ENCODE measurements around the gene DAPL1.

The DAPL1 gene, protein sequence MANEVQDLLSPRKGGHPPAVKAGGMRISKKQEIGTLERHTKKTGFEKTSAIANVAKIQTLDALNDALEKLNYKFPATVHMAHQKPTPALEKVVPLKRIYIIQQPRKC

DNA sequence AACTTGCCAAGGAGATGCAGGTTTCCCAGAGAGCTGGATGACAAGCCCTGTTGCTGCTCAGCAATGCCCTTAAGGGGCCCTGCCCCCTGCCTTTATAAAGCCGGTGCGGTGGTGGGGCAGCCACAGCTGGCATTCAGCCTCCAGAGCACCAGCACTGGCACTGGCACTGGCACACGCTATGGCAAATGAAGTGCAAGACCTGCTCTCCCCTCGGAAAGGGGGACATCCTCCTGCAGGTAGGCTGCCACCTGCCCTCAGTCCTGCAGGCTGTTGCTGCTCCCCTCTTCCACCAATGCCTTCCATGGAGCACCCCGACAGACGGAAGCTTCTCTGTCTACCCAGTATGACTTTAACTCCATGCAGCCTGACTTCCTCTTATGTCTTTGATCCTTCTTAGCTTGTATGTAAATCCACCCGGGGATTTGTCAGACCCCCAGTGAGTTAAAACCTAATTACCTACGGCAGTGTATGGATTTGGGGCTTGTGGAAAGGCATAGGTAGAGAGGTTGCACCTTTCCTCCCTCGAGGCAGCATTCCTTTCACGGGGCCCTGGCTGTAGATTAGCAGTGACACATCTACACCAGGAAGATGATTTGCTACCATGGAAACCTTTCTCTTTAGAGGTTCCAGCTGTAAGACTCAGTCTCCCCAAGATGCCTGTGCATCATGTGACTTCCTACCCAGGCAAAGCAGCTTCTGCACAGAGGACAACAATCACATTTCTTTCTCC, at the start of gene DAPL1:
TSS of gene DAPL1 (plus strand) at position 123 of the 730 bp plus-strand sequence. CDS start at position 179, 56 bp downstream.
- TF ChIP-seq, protein P1, sequence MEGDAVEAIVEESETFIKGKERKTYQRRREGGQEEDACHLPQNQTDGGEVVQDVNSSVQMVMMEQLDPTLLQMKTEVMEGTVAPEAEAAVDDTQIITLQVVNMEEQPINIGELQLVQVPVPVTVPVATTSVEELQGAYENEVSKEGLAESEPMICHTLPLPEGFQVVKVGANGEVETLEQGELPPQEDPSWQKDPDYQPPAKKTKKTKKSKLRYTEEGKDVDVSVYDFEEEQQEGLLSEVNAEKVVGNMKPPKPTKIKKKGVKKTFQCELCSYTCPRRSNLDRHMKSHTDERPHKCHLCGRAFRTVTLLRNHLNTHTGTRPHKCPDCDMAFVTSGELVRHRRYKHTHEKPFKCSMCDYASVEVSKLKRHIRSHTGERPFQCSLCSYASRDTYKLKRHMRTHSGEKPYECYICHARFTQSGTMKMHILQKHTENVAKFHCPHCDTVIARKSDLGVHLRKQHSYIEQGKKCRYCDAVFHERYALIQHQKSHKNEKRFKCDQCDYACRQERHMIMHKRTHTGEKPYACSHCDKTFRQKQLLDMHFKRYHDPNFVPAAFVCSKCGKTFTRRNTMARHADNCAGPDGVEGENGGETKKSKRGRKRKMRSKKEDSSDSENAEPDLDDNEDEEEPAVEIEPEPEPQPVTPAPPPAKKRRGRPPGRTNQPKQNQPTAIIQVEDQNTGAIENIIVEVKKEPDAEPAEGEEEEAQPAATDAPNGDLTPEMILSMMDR (IDR thresholded peaks at IDR 0.05; ENCODE audit: control insufficient read depth, extremely low read depth, insufficient read depth) = no peak
- H3K4me3 ChIP-seq (ENCODE audit: low read depth, low read length) = no peak within 1 kb of the TSS
- DNase-seq (ENCODE audit: low read depth) = no peak

DNA sequence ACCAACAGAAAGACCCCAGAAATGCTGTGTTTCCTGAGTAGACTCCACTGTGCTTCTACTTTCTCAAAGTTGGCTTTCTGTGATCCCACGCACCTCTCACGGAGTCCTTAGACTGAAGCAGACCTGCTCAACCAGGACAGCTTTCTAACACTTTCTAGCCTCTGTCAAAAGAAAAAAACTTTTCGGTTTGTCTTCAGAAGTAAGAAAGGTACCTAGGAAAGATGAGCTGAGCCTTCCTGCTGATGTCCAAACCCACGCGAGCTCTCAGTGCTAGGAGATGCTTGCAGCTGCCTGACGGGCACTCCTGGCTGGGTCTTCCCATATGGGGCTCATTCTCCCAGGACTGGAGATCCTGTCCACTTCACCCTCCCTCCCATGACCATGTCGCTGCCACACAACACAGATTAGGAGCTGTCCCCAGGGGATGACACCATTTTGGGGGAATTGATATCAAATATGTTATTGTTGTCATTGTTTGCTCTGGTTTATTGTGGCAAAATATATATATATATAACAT, 49.2 kb upstream of the DAPL1 start:
- no peak for DNase-seq (ENCODE audit: low read depth)
- H3K4me3 ChIP-seq (ENCODE audit: low read depth, low read length) = no peak overlapping the region
- TF ChIP-seq, protein P1 (IDR thresholded peaks at IDR 0.05; ENCODE audit: control insufficient read depth, extremely low read depth, insufficient read depth) = no peak

DNA sequence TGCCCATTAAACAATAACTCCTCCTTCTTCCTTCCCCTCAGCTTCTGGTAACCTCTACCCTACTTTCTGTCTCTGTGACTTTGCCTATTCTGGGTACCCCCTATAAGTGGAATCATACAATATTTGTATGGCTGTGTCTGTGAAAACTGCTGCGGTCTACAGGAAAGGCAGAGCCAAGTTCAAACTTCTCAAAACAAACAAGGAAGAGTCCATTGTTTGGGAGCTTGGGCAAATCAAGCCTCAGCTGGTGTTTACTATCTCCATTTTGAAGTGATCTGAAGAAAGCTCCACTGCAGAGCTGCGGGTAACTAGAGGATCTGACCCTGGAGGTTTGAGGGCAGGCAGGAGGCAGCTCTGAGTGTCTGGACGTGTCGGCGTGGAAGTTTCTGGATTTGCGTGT, 48.6 kb upstream of the DAPL1 start:
- TF ChIP-seq, protein P1 (IDR thresholded peaks at IDR 0.05; ENCODE audit: control insufficient read depth, extremely low read depth, insufficient read depth) = no peak
- DNase-seq (ENCODE audit: low read depth) = no peak
- H3K4me3 ChIP-seq (ENCODE audit: low read depth, low read length) = no peak overlapping the region

DNA sequence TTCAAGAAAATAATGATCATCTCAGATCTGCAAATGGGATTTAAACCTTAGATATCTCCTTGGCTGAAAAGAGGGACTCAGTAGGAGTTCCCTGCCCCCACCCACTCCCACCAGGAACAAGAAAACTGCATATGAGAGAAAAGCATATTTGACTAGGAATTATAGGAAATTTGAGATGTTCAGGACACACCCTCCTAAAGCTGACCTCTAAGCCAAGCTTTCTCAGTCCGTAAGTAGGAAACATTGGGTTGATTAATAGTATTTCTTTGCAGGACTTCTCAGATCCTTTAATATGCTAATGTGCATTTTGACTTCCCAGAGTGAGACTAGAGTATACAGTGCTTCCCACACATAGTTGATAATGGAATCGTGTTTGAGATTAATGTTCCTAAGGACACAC, 47.8 kb upstream of the DAPL1 start:
- TF ChIP-seq, protein P1 (IDR thresholded peaks at IDR 0.05; ENCODE audit: control insufficient read depth, extremely low read depth, insufficient read depth) = no peak
- no peak for DNase-seq (ENCODE audit: low read depth)
- no peak overlapping the region for H3K4me3 ChIP-seq (ENCODE audit: low read depth, low read length)

DNA sequence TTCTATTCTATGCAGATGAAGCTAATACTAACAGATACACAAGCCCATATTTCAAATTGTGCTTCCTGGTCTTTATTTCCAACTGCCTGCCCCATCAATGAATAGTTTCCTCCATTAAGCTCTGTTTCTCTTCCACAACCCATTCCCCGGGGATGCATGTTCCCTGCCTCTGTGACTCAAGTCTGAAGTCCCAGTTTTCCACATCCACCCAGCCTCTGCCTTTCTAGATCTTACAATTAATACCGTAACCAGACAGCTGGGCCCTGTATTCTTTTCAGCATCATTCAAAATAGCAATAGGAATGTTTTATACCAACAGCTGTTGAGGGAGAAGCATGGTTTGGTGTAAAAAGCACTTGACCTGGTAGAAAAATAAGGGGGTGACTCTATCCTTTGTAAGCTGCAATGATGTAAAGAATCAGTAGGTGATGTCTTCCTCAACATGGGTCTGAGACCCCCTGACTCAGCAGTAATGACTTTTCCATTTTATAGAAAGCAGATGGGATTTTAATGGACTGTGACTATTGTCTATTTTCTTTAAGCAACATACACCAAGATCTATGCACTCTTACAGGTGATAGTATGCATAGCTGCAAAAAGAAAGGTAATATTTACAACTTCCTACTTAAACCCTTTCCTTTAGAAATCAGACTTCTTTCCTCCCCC, 46.1 kb upstream of the DAPL1 start:
- DNase-seq (ENCODE audit: low read depth) = no peak
- H3K4me3 ChIP-seq (ENCODE audit: low read depth, low read length) = no peak overlapping the region
- TF ChIP-seq, protein P1 (IDR thresholded peaks at IDR 0.05; ENCODE audit: control insufficient read depth, extremely low read depth, insufficient read depth) = no peak

DNA sequence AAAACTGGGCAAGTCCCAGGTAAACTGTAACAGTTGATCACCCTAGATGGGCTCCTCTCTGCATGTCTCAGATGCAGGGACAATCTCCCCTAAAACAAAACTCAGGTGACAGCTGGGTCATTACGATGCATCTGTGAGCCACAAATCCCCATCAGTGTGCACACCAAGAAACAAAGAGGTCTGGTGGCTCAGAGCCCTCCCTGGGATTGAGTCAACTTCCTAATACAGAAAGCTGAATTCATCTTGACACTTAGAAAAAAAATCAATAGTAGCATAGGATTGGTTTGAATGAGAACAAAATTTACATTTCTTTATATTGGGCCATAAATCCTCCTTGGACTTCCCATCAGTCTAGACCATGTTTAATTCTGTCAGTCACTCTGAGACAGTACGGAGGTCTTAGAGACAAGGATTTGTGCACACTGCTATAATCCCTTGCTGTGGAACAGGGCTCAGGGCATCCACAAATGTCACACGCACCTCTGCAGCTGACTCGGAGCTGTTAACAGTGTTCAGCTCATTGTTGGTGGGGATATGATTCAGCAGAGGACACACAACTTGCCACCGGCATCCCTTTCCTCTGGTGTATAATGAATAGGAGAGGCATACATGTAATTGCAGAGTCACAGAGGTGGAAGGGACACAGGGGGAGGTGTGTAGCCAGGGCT, 44.5 kb upstream of the DAPL1 start:
- no peak overlapping the region for H3K4me3 ChIP-seq (ENCODE audit: low read depth, low read length)
- no peak for DNase-seq (ENCODE audit: low read depth)
- TF ChIP-seq, protein P1 (IDR thresholded peaks at IDR 0.05; ENCODE audit: control insufficient read depth, extremely low read depth, insufficient read depth) = no peak
